IPS-18a (cell line): ENCODE measurements around the gene RELT.
"Not testable (repeated sequence)": the region's sequence is repeated elsewhere in the genome, so short reads cannot be mapped to it uniquely, and the experiment has no call there.

Experiments used
- H3K27ac ChIP-seq: one replicate; pipeline ENCODE4 v1.5.1; 2013; ENCODE audit warnings: low read length
- H3K27me3 ChIP-seq: one replicate; pipeline ENCODE4 v1.6.1; 2013; ENCODE audit warnings: mild to moderate bottlenecking, low read length; ENCODE audit not compliant: control insufficient read depth, insufficient read depth
- H3K36me3 ChIP-seq: one replicate; pipeline ENCODE4 v1.6.1; 2013; ENCODE audit warnings: low read depth, low read length; ENCODE audit not compliant: control insufficient read depth
- H3K4me1 ChIP-seq: one replicate; pipeline ENCODE4 v1.6.1; 2013; ENCODE audit warnings: low read depth, low read length; ENCODE audit not compliant: control insufficient read depth
- H3K4me3 ChIP-seq: one replicate; pipeline ENCODE4 v1.5.1; 2013; ENCODE audit warnings: low read length
- H3K9ac ChIP-seq: one replicate; pipeline ENCODE4 v1.6.1; 2013; ENCODE audit warnings: mild to moderate bottlenecking, low read length, moderate library complexity
- H3K9me3 ChIP-seq: one replicate; pipeline ENCODE4 v1.6.1; 2013; ENCODE audit warnings: low read depth, low read length; ENCODE audit not compliant: control insufficient read depth

Gene RELT

DNA sequence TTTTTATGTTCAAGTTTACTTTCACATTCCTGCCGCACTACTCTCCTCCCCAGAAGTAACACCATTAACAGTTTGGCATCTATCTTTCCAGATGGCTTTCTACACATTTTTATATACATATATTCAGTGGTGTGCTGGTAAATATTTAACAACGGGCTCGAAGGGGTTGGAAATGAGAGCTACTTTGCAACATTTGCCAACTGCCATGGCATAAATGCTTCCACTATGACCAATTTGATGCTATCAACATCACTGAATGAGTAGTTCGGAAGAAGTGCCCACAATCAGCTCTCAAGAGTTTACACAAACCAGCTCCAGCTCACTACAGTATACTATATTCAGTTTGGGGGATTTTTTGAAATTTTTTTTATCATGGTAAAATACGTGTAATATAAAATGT lies 55.2 kb downstream of the RELT start:
- Histone ChIP-seq H3K4me3 (no peak overlapping the region), H3K27me3 (no peaks in the 10 kb centered on the region), H3K36me3 (no peaks in the 10 kb centered on the region), H3K9ac (no peak overlapping the region), H3K27ac (no peak overlapping the region), H3K9me3 (no peaks in the 10 kb centered on the region), H3K4me1 (peaks cover 6% of the 10 kb centered on the region)

DNA sequence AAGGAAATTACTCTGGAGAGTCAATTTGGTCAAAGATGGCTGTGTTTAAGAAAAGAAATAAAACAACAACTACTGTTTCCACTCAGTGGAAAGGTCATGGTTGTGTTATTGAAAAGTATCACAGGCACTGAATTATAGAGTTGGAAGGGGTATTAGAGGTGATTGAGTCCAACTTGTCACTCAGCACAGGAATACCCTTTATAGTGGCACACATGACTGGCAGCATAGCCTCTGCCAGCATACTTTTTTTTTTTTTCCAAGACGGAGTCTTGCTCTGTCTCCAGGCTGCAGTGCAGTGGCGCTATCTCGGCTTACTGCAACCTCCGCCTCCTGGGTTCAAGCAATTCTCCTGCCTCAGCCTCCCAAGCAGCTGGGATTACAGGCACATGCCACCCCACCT lies 60.7 kb downstream of the RELT start:
- H3K4me1 ChIP-seq, result peaks cover 15% of the 10 kb centered on the region
- H3K9me3 ChIP-seq, H3K9ac ChIP-seq, H3K27ac ChIP-seq, H3K36me3 ChIP-seq, H3K4me3 ChIP-seq, H3K27me3 ChIP-seq: not testable (repeated sequence)

DNA sequence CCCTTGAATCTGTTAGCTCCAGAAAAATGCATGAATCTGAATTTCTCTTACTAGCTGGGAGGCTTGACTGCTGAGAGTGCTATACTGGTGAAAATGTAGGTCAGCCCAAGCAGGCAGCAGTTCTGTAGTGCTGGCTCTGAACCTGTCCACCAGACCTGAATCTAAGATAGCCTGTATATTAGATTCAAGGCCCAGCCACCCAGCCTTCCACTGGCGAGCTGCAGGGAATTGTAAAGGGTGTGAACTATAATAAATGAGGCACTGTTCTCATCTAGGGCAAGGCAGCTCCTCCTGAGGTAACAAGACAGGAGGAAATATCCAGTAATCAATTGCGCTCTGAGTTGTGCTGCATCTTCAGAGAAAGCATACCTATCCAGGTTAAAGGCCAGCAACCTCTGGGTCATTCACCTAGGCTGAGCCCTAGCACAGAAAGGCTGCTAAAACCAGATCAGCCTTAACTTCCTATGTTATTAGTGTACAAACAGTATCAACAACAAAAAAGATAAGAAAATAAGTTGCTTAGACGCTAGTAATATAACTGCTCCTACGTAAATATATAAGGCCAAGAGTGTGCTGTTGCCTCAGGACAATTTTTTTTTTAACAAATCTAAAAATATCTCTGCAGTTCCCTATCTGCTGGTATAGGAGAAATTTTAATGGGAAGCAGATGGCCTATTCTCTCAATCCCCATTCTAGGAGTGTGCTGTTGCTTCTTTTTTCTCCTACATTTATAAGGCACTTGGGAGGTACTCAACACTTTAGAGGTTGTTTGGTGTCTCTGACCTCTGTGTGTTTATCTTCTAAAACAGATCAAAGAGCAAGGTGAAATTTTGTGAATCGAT lies 63.0 kb downstream of the RELT start:
- H3K9ac ChIP-seq, result no peak overlapping the region

DNA sequence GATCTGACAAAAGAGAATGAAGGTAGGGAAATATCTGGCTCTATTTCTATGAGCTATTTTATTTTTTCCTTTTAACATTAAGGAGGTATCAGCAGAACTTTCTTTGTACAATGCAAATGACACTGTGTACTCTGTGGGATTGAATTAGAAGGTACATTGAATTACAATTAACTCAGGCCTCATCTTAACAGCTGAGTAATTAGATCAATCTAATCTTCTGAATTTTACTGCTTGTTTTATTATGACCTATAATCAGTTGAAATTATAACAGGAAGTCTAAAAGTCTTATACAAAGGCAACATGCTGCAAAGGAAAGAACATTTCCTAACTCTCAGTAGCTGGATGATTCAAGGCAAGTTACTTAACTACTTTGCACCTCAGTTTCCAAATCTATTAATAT lies 69.8 kb downstream of the RELT start:
- Histone ChIP-seq H3K27ac (no peak overlapping the region), H3K9me3 (no peaks in the 10 kb centered on the region)

More for the DNA sequence above, 63.0 kb downstream of the RELT start:
- H3K36me3 ChIP-seq, result no peaks in the 10 kb centered on the region
- no peaks in the 10 kb centered on the region for H3K27me3 ChIP-seq
- H3K4me1 ChIP-seq, result peaks cover 15% of the 10 kb centered on the region
- H3K27ac ChIP-seq, result no peak overlapping the region
- H3K9me3 ChIP-seq, result no peaks in the 10 kb centered on the region
- H3K4me3 ChIP-seq, result no peak overlapping the region

DNA sequence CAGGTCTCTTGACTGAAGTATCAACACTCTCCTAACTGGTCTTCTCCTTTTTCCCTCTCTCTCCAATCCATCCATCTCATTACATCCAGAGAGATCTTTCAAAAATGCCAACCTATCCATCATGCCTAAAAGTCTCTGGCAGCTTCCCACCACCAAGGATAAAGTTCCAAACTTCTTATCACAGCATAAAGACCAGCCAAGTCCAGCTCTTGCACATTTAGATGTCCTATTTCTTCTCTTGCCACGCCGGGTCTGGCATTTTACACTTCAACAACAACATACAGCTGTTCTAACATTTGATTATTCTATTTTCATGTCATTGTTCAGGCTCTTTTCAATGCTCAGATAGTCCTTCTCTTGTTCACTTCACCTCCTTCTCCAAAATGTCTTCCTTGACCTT lies 70.6 kb downstream of the RELT start:
- Histone ChIP-seq H3K27ac (no peak overlapping the region), H3K9ac (no peak overlapping the region), H3K9me3 (no peaks in the 10 kb centered on the region), H3K27me3 (no peaks in the 10 kb centered on the region), H3K4me1 (no peaks in the 10 kb centered on the region), H3K4me3 (no peak overlapping the region), H3K36me3 (no peaks in the 10 kb centered on the region)

More for the DNA sequence above, 69.8 kb downstream of the RELT start:
- Histone ChIP-seq H3K4me1 (no peaks in the 10 kb centered on the region), H3K4me3 (no peak overlapping the region), H3K36me3 (no peaks in the 10 kb centered on the region), H3K27me3 (no peaks in the 10 kb centered on the region), H3K9ac (no peak overlapping the region)
